PC-9 (cell line): ENCODE measurements around the gene CD109.

Source experiments
- EZH2 ChIP-seq: fragments of 200-600 bp; sonication (generic); IDR thresholded peaks from 2 replicates; pipeline ENCODE4 v1.8.0; 2017; ENCODE audit warnings: antibody characterized with exemption, low read depth
- TF ChIP-seq, protein P1 (sequence below): fragments of 200-600 bp; sonication (generic); conservative IDR thresholded peaks from 2 replicates; pipeline ENCODE4 v1.6.1; 2017; ENCODE audit warnings: mixed run types, antibody characterized with exemption, mild to moderate bottlenecking, moderate library complexity

DNA sequence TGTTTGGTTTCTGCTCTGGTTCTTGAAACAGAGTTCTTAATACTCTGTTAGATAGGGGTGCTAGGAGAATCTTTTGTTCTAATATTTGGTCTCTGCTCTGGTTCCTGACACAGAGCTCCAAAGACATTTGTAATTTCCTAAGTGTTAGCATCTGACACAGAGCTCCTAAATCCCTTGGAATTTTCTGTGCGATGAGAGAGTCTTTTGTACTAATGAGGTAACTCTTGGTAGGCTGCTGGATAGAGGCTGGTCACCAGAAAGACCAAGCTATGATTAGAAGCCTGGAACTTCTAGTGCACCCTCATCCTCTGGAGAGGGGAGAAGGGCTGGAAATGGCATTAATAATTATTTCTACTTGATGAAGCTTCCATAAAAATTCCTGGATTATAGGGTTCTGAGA, 7.7 kb upstream of the CD109 start:
- TF ChIP-seq, protein P1, sequence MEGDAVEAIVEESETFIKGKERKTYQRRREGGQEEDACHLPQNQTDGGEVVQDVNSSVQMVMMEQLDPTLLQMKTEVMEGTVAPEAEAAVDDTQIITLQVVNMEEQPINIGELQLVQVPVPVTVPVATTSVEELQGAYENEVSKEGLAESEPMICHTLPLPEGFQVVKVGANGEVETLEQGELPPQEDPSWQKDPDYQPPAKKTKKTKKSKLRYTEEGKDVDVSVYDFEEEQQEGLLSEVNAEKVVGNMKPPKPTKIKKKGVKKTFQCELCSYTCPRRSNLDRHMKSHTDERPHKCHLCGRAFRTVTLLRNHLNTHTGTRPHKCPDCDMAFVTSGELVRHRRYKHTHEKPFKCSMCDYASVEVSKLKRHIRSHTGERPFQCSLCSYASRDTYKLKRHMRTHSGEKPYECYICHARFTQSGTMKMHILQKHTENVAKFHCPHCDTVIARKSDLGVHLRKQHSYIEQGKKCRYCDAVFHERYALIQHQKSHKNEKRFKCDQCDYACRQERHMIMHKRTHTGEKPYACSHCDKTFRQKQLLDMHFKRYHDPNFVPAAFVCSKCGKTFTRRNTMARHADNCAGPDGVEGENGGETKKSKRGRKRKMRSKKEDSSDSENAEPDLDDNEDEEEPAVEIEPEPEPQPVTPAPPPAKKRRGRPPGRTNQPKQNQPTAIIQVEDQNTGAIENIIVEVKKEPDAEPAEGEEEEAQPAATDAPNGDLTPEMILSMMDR = no peak
- no peak for TF ChIP-seq EZH2
